Measurements from ENCODE around the gene ZNF578.

DNA sequence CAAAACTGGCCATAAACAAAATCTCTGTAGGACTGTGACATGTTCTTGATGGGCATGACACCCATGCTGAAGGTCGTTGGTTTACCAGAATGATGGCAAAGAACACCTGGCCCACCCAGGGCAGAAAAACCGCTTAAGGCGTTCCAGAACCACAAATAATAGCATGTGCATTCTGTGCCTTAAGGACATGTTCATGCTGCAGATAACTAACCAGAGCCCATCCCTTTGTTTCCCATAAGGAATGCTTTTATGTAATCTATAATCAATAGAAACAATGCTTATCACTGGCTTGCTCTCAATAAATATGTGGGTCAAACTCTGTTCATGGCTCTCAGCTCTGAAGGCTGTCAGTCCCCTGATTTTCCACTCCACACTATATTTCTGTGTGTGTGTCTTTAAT lies 11.2 kb upstream of the ZNF578 start:
- no peak for TF ChIP-seq CTCF (IDR thresholded peaks at IDR 0.05; ENCODE audit: poor library complexity)
- TF ChIP-seq EZH2phosphoT487 (IDR thresholded peaks at IDR 0.05; ENCODE audit: low read depth, severe bottlenecking, unreplicated experiment): no peak
- TF ChIP-seq EZH2 (IDR thresholded peaks at IDR 0.05; ENCODE audit: borderline replicate concordance): no peak
